HG03565 (cell line): Measurements from ENCODE around the gene MUC2.

Experiments used
- ATAC-seq: cut with Tn5 transposase; IDR thresholded peaks from one replicate; pipeline ENCODE4 v1.9.1; 2021; ENCODE audit warnings: mild to moderate bottlenecking, moderate library complexity; ENCODE audit not compliant: unreplicated experiment

MUC2 gene

DNA sequence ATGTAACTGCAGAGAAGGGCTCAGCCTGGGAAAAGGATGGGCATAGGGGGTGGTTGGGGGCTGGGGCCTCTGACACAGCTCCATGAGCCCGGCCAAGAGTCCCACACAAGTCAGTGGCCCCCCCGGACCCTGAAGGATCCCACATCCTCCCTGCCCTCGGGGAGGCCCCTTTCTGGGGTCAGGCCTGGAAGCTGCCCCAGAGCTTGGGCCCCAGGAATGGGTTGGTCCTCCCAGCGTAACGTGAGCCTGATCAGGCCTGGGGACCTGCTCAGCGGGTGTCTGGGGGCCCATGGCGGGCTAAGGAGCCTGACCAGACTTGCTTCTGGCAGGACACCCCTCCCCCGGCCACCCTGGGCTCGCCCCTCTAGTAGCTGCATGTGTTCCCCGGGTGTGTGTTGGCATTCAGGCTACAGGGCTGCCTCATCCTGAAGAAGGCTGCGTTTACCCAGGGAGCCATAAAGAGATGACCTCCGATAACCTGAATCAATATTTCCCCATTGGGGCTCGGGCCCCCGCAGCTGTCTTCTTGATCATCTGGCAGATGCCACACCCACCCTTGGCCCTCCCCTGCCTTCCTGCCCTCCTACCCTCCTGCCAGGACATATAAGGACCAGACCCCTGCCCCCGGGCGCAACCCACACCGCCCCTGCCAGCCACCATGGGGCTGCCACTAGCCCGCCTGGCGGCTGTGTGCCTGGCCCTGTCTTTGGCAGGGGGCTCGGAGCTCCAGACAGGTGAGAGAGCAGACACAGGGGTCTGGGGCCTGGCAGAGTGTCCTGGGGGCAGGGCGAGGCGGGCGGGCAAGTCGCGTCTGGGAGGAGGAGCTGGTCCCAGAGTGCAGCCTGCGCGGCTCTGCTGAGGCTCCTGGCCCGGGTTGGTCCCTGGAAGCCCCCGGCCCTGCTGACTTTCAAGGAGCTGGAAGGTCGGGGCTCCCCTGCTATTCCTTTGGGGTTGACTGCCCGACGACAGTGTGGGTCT, at the start of gene MUC2:
Gene MUC2, plus strand, starts transcription at position 631 of the 978 bp plus-strand sequence.
- no peak for ATAC-seq

DNA sequence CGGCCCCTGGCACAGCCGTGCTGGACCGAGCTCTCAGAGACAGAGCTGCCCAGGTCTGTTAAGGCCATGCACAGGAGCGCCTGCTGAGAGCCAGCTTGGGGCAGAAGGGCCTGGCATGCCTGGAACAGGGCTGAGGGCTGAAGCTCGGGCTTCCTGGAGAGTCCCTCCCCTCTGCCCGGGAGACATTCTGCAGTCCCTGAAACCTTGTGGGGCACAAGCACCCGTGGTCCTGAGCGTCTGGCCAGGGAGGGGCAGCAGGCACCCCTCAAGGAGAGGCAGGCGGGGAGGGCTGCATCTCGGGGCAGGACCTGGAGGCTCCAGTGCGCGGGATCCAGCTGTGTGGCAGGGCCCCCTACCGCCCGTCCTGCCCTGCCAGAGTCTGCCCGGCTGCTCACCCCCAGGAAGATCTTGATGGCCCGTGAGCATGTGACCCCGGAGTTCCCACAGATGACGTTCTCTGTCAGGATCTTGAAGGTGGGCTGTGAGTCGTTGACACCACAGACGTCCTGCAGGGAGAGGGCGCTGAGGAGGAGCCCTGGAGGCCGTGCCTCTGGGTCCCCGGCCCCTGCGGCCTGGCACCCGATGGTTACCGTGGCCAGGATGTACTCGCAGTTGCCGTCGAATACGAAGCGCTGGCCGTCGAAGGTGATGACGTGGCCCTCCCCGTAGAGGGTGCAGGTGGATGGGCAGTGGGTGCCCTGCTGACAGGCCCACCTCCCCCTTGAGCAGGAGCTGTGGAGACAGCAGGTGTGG, 49.1 kb upstream of the MUC2 start:
- ATAC-seq = no peak

DNA sequence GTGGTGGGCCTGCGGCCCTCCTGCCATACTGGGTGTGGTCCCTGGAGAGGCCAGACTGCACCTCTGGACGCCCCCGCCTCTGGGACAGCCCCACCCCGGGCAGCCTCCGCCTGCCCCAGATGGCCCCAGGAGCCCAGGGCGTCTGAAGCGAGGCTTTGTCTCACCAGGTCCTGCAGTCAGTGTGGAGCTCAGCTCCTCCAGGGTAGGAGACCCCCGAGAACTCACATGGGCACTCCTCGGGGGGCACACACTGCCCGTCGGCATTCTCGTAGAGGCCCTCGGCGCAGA, 48.6 kb upstream of the MUC2 start:
- ATAC-seq = no peak

DNA sequence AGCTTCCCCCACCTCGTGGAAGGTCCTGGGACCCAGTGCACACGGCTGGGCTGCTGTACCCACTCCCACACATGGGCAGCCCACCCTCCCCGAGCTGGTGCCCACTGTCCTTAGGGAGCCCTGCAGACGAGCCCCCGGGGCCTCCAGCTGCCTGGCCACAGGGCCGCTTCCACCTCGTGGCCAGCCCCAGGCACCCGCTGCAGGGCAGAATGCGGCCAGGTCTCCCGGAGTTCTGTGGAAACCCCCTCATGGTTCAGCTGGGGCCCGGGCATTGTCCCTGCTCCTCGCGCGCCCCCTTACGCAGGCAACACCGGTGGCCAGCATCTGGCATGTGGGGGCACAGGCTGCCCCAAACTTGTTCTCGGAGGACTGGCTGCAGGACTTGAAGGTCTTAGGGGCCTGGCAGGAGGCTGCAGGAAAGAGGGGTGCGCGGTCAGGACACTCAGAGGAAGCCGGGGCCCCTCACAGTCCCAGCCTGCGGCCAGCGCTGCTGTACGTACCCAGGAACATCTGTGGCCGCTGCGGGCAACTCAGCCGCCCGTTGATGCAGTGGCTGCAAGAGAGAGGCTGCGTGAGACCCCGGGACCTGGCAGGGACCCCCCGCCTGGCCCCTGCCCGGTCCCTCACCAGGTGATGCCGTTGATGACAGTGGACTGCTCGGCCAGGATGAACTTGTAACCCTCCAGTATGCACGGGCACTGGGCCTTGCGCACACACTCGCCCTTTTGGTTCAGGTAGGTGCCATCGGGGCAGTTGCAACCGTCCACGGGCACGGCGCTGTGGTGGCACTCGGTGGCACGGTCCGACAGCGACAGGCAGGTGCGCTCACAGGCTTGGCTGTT, 47.8 kb upstream of the MUC2 start:
- ATAC-seq = no peak

DNA sequence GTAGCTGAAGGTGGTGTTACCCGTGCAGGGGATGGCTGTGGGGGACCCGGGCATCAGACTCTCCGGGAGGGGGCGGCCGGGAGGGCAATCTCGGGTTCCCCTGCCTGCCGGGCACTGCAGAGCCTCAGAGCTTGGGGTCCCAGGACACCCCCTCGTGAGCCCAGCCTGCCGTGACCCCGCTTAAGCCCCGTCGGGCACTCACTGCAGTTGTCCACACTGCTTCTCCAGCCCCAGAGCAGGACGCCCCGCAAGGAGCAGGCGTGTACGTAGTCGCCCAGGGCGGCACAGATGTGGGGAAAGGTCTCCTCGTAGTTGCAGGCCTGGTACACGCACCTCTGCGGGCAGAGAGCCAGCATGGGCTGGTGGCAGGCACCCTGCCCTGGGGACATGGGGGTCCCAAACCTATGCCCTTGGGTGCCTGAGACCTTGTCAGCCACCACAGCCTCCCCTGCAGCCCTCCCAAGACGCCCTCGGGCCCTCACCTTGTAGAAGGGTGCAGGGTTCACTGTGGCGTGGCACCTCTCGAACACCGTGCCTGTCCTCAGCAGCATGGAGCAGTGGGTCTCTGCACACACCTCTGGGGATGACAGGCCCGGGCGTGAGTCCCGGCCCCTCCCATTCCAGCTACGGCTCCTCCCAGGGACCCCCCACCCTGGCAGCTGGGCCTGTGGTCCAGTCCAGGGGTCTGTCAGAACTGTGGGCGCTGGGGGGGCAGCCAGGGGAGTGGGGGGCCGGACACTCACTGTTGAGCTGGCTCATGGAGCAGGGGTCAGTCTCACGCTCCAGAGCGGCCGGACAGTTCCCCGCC, 47.0 kb upstream of the MUC2 start:
- ATAC-seq = no peak

DNA sequence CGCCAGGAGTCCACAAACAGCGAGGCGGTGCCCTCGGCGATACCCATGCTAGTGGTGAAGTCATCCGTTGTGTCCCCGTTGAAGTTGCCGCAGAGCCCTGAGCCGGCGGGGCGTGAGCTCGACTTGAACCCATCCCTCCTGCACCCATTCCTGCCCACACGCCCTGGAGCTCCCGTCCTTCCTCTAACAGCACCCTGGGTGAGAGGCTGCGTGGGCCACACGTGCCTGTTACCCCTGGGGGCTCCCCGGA, 46.5 kb upstream of the MUC2 start:
- no peak for ATAC-seq

DNA sequence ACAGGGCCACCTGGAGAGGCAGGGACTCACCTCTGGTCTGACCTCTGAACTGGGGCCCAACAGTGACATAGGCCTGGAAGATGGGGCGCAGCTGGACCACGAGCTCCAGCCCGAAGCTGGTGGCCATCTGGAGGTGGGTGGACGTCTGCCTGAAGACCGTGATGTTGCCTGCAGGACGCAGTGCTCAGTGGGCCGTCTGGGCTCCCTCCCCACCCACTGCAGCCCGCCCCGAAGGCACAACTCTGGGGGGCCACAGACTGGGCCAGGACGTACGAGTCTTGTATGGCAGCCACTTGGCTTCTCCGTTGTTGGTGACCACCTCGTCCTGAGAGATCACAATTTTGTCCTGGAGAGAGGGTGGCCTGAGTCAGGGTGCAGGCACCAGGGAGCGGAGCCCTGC, 46.1 kb upstream of the MUC2 start:
- ATAC-seq = no peak

DNA sequence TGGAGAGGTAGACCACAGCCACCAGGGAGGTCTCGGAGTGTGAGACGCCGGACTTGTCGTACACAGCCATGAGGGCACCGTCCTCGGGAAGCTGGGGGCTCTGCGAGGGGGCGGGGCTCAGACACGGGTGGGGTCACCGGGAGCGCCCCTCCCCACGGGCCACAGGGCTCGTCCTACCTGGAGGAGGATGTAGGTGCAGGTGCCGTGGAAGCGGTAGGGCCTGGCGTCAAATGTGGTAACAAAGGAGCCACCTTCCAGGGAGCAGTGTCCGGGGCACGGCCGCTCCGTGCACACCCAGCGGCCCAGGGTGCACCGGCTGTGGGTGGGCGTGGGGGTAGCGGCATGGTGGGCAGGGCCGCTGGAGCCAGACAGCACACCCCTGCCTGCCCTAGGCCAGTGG, 45.6 kb upstream of the MUC2 start:
- no peak for ATAC-seq

DNA sequence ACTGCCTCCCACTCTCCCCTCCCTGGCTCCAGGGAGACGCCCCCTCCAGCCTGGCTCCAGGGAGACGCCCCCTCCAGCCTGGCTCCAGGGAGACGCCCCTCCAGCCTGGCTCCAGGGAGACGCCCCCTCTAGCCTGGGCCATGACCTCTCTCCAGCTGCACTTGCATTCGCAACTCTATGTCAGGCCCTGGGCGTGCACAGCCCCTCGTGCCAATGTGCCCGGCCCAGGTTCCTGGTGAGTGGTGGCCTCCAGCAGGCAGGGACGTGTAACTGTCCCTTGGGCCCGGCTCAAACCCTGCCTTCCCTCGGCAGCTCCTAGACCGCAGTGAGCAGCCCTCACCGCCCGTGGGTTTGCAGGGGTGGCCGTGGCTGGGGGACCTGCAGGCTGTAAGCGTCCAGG, 45.0 kb upstream of the MUC2 start:
- no peak for ATAC-seq

DNA sequence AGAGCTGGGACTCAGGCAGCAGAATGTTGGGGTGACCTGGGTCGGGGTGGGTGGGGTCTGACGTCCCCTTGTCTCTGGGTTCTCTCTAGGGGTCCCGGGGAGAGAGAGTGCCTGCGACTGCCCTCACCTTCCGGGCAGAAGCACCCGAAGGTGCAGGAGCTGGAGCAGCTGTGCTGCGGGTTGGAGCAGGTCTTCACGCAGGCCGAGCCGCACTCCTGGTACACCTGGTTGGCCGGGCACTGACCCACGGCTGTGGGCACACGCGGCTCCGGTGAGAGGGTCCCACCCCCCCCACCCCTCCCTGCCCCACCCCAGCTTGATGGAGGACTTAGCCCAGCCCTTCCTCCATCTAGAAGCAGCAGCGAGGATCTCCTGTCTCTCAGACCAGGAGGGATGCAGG, 44.6 kb upstream of the MUC2 start:
- no peak for ATAC-seq

DNA sequence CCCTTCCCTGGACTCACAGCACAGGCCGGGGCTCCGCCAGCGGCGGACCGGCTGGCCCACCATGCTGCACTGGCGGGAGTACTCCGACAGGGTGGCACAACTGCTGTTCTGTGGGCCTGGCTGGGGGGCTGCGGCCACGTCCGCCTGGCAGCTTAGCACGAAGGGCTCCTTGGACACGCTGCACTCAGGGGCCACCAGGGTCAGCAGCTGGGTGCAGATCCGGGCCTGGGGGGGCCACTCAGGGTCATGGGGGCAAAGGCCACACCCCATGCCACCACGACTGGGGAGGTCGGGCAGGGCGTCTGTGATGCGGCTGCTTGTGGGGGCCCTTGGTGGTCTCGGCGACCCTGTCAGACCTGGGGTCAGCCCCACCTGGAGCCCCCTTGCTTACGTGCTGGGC, 44.1 kb upstream of the MUC2 start:
- ATAC-seq = no peak

DNA sequence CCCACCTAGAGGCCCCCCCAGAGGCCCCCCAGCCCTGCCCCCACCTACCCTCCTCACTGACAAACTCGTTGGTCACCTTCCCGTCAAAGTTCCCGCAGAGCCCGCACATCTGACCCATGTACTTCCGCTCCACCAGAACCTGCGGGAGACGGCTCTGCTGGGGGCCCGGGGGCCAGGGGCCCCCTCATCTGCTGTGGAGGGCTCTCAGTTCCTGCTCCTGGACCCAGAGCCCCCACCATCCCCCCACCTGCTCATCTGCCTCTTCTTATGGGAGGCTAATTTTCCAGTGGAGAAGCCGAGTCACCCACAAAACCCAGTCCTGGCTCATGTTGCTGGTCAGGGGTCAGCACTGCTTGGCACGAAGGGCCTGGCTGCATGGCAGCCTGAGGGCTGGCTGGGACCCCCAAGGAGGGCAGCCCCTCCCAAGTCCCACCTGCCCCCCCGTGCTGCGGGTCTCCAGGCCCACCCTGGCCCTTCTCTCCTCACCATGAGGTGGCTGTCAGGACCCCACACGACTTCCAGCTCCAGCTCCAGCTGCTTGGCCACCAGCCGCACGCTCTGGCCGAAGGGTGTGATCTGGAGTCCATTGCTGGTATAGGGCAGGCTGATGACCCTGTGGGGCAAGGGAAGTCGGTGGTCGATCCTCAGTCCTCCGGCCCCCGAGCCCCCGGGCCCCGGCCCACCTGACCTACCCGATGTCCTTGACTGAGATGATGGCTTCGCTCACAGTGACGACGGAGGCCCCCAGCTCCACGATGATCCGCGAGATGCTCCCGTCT, 43.4 kb upstream of the MUC2 start:
- ATAC-seq = no peak

DNA sequence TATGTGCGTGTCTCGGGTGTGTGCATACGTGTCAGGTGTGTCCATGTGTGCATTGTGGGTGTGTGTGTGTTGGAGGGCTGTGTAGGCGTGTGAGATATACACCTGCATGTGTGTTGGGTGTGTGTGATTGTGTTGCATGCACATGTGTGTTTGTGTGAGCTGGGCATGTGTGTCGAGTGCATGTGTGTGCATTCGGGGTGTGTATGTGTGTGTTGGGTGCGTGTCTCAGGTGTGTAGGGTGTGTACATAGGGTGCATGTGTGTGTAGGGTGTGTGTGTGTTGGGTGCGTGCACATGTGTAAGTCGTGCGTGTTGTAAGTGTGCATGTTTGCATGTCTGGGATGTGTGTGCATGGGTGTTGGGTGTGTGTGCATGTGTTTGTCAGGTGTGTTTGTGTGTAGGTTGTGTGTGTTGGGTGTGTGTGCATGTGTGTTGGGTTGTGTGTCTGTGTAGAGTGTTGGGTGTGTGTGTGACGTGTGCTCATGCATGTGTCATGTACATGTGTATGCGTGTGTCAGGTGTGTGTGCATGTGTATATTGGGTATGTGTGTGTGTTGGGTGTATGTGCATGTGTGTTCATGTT, 42.3 kb upstream of the MUC2 start:
- no peak for ATAC-seq

DNA sequence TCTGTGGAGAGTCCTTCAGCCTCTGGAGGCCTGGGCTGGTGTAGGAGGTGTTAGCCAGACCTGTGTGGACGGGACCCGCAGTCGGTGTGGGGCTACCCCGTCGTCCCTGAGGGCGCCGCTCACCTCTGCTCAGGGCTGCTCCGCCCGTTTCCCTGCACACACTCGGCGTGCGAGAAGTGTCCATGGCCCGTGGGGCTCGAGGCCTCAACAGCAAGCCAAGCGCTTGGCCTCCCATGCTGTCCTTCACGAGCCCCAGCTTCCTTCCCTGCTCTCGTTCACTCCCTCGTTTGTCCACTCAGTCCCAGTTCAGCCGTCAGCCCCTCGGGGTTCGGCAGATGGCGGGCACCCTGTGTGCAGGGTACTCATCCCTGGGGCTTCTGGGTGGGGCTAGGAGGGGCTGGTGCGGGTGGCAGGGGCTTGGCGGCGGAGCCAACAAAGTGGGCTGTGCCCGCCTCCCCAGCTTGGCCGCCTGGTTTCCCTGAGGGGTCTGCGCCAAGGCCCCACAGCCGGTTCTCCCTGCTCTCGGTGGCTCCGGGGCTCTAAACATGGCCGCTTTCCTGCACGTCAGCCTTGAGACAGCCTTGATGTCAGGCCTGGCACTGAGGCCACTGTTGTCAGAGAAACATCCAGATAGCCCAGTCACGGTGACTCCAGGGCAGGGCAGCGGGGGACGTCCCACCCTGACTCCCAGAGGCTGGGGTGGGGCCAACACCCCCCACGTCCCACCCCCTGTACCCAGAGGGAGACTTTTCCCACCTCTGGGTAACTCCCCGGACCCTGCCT, 41.5 kb upstream of the MUC2 start:
- no peak for ATAC-seq

DNA sequence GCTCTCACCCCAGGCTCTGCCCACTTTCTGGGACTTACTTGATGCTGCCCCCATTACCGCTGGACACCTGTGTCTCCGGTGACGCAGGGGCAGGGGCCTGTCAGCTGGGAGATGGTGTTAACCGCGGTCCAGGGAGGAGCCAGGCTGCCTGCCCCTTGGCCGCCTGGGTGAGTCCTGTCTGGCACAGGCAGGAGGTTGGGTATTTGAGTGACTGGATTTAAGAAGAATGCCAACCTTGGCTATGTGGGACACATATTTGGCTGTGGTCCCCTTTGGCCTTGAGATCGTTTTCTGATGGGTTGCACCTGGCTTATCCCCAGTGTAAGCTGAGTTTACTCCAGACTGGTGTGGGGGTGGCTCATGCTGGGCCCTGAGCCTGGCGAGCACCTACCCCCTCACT, 40.7 kb upstream of the MUC2 start:
- no peak for ATAC-seq

DNA sequence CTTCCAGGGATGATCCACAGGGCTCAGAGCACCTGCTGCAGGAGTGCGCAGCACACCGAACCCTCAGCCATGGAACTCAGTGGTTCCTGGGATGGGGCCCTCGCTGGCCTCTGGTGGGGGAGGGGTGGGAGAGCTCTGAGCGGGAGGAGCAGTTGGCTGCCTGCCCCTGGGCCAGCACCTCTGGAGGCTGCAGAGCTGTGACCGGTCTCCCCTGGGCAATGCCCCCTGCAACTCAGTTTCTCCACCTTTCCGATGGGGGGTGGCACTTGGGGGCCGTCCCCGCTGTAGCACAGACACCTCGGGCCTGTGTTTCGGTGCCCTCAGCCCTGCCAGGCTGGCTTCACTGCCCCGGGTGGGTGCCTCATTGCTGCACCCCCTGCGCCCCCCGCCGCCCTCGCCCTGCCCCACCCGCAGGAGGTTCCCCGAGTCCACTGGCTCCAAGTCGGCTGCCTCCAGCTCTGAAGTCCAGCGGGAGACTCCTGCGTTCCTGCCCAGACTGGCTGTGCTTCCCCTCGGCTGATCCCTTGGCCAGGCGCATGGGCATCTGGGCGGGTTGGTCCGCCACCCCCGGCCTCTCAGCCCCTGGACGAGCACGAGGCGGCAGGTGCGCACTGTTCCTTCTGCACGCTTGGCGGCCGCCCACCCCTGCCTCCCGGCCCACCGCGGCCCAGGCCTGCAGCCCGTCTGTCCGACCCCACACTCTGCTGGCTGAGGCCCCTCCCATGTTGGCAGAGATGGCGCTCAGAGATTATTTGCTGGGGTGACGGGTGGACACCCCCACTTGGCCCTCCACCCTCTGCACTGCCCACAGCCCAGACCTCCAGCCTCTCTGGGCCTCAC, 40.0 kb upstream of the MUC2 start:
- ATAC-seq = no peak

DNA sequence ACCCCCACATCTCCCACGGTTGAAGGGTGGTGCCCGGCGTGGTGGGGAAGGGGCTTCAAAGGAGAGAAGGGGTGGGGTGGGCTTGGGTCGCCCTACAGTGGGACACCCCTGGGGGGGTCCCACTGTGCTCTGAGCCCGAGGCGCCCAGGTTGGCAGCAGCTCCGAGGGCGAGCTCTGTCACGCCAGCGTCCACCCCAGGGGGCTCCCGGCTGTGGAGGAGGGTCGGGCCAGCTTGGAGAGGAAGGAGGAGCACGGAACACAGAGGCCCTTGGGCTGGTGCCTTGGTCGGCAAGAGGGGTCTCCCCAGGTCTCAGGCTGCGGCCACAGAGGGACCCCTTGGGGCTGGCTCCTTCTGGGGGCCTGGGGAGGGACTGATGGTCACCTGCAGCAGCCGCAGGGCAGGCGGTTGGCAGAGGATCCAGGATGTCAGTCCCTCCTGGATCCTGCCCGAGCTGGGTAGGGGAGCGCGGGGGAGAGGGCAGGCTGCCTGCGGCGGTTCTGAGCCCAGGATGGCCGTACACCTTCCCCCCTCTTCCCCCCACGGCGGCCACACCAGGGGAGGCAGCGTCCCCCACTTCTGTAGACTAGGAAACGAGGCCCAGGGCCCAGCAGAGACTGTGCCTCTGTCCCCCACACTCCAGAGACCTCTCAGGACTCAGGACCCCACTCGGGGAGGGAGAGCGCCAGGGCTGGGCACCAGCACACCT, 38.9 kb upstream of the MUC2 start:
- ATAC-seq = no peak
